ENCODE data around the gene ADAR. TPM values are rescaled to one million over a fixed set of nuclear protein-coding genes. Genes with fewer than 3 reads are reported as not detected.

Gene ADAR
- total and polyA plus RNA-seq, 2 of the 4 experiments (the other 2 are of a cell fraction) = 70.9 to 131 TPM

DNA sequence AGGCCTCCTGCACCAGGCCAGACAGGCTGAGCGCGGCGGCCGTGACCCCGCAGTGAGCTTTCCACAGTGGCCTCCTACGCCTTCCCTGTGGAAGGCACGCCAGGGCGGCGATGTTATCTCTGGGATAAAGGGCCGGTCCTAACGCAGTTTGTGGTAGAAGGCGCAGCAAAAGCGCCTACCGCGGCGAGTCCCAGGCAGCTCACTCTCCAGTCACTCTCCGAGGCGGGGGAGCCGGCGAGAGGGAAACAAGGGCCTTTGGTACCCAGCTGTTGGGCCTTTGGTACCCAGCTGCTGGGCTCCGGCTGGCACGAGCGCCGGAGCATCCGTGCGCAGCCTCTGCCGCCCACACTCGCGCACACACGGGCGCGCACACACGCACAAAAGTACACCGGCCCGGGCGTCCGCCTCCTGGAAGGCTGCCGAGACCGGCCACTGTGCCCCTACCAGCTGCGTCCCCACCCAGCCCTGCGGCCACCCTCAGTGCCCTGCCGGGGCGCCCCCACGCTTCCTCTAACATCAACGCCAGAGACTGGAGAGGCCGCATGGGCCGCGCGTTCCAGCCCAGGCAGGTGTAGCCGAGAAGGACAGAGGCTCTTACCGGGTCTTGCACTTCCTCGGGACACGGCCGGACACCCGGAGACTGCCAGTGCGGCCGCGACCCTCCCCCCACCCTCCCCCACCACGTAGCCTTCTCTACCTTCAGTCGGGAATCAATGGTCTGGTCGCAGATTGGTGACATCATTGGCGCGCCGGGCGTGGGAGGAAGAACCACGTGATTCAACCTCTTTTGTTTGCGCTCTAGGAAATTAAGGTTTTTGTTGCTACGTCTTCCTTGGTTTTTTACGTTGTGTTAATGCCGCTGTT lies 19.5 kb upstream of the ADAR start (continued):
- TF ChIP-seq ELK1 (IDR thresholded peaks at IDR 0.05; ENCODE audit: borderline replicate concordance, low read depth, low read length) (no peak), MXI1 (IDR thresholded peaks at IDR 0.05; ENCODE audit: borderline replicate concordance, low read depth, low read length) (no peak)
